ENCODE results near the gene POC1A. TPM values are rescaled to one million over a fixed set of nuclear protein-coding genes. Genes with fewer than 3 reads are reported as not detected.

The POC1A gene
- total and polyA plus RNA-seq, 10 of the 15 experiments (the other 5 are each of a cell fraction or from before 2014, with no cell fraction given) = 8.5 to 49.8 (median 23.5) TPM

DNA sequence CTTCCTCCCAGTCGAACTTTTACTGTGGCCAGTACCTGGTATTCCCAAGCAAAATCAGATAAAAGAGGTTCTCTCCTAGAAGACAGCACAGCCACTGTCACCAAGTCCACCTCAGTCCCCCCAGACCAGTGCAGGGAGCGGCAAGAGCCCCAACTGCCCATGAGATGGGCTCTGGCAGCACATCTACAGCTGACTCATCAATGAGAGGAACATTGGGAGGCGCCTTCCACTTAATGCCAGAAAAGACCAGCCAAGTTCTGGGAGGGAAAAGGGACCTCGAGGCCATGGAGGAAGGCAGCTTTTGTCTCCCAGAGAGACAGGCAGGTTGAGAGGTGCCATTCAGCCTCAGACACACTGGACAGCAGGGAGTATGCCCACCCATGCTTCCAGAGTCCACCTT is 28.2 kb downstream of the POC1A start:
- Histone ChIP-seq H3K27me3 (replicated peaks in 1 of 2; ENCODE audit: control insufficient read depth in 2 of 2, insufficient read depth in 2 of 2, low read length in 1 of 2) (no peaks in the 10 kb centered on the region), H3K4me3 (no peak overlapping the region), H3K79me2 (ENCODE audit: control insufficient read depth, insufficient read depth, low read length) (no peaks in the 10 kb centered on the region), H3K9ac (ENCODE audit: control insufficient read depth, insufficient read depth, low read length) (no peak overlapping the region), H2AFZ (ENCODE audit: control insufficient read depth, low read depth, low read length) (no peak overlapping the region), H4K20me1 (ENCODE audit: control insufficient read depth, insufficient read depth) (no peaks in the 10 kb centered on the region), H3K4me2 (ENCODE audit: control insufficient read depth, insufficient read depth) (no peak overlapping the region), H3K9me3 (replicated peaks; ENCODE audit: control insufficient read depth, insufficient read depth, low read length) (no peaks in the 10 kb centered on the region), H3K36me3 (ENCODE audit: control insufficient read depth in 2 of 2, insufficient read depth in 2 of 2, low read length in 1 of 2) (peaks cover 8 to 13% of the 10 kb centered on the region in 2 experiments), H3K4me1 (ENCODE audit: control insufficient read depth, insufficient read depth, low read length) (peaks cover 24% of the 10 kb centered on the region), H3K27ac (ENCODE audit: control insufficient read depth, insufficient read depth) (no peak overlapping the region)
- no peak for ATAC-seq
- TF ChIP-seq, protein P1, sequence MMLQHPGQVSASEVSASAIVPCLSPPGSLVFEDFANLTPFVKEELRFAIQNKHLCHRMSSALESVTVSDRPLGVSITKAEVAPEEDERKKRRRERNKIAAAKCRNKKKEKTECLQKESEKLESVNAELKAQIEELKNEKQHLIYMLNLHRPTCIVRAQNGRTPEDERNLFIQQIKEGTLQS (IDR thresholded peaks at IDR 0.05; ENCODE audit: borderline replicate concordance, extremely low read depth, low read depth, low read length) = no peak
- TF ChIP-seq, protein P2, sequence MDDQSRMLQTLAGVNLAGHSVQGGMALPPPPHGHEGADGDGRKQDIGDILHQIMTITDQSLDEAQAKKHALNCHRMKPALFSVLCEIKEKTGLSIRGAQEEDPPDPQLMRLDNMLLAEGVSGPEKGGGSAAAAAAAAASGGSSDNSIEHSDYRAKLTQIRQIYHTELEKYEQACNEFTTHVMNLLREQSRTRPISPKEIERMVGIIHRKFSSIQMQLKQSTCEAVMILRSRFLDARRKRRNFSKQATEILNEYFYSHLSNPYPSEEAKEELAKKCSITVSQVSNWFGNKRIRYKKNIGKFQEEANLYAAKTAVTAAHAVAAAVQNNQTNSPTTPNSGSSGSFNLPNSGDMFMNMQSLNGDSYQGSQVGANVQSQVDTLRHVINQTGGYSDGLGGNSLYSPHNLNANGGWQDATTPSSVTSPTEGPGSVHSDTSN (IDR thresholded peaks at IDR 0.05; ENCODE audit: insufficient replicate concordance, low read depth, low read length) = no peak
- no peak for TF ChIP-seq CREM (IDR thresholded peaks at IDR 0.05; ENCODE audit: low read depth)
- no peak for TF ChIP-seq JUNB (IDR thresholded peaks at IDR 0.05)
- TF ChIP-seq MEF2A (IDR thresholded peaks at IDR 0.05; ENCODE audit: insufficient read depth, low read depth, low read length) = no peak
- TF ChIP-seq SREBF2 (IDR thresholded peaks at IDR 0.05; ENCODE audit: low read length) = no peak
- in situ Hi-C loops (cut with MboI) = no loop called here
- ChIA-PET RAD21 (ENCODE audit: unreplicated experiment) (no interaction called here), SMC1A (ENCODE audit: uncharacterized antibody, unreplicated experiment) (no interaction called here), CTCF (no interaction called here), POLR2A (no interaction called here)
- DNase-seq (ENCODE audit: low read depth, low spot score) = no peak
- no TSS peak for BruUV-seq (replicated peaks)
- no peak for FAIRE-seq
- intact Hi-C loops (cut with micrococcal nuclease; ENCODE audit: unreplicated experiment) = no loop called here
- WGBS (ENCODE audit: insufficient coverage, insufficient replicate concordance, low lambda C conversion rate, missing lambda C conversion rate) = 95% methylated on average over 4 of the region's 4 CpGs

DNA sequence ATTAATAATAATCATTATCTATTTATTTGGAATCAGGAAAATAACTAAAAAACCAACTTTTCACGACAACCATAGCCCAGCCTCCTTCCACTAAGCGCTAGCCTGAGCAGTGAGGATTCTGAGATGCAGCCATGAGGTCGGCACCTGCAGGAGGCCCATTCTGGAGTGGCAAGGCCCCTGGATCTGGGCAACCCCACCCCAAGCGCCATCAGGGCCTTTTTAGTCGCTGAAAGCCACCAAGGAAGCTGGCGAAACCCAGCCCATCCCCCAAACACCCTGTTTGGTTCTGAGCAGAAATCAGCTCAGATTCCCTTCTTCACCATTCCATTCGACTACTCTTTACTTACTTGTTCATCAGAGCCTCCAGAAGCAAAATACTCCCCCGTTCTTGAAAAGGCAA is 29.5 kb downstream of the POC1A start:
- TF ChIP-seq RELA (IDR thresholded peaks at IDR 0.05; ENCODE audit: borderline replicate concordance, partially characterized antibody) = no peak
- TF ChIP-seq, protein P3, sequence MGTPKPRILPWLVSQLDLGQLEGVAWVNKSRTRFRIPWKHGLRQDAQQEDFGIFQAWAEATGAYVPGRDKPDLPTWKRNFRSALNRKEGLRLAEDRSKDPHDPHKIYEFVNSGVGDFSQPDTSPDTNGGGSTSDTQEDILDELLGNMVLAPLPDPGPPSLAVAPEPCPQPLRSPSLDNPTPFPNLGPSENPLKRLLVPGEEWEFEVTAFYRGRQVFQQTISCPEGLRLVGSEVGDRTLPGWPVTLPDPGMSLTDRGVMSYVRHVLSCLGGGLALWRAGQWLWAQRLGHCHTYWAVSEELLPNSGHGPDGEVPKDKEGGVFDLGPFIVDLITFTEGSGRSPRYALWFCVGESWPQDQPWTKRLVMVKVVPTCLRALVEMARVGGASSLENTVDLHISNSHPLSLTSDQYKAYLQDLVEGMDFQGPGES (IDR thresholded peaks at IDR 0.05) = no peak
- TF ChIP-seq KAT2A (conservative IDR thresholded peaks at IDR 0.05; ENCODE audit: control insufficient read depth, low read depth, low read length) = no peak
- H3K27ac ChIP-seq (ENCODE audit: control insufficient read depth, insufficient read depth) = no peak overlapping the region
- intact Hi-C loops (cut with micrococcal nuclease; ENCODE audit: unreplicated experiment) (no loop called here), in situ Hi-C loops (cut with MboI) (no loop called here)
- H3K36me3 ChIP-seq (ENCODE audit: control insufficient read depth in 2 of 2, insufficient read depth in 2 of 2, low read length in 1 of 2) = peaks cover 8 to 16% of the 10 kb centered on the region in 2 experiments
- FAIRE-seq (no peak), ATAC-seq (no peak), DNase-seq (ENCODE audit: low read depth, low spot score) (no peak)
- ChIA-PET POLR2A (no interaction called here), CTCF (interaction anchor here (2.4 to 8.2 kb wide), 3 partner anchors 12 to 122 kb away, joined by 9 to 200 read pairs (median 181); partner anchors contain the start of gene DUSP7), RAD21 (ENCODE audit: unreplicated experiment) (interaction anchor here (7.2 kb wide), 1 partner anchor 72 kb away, joined by 102 read pairs; no protein-coding TSS in a partner anchor), SMC1A (ENCODE audit: uncharacterized antibody, unreplicated experiment) (interaction anchor here (1.6 to 6.1 kb wide), 2 partner anchors 10 to 122 kb away, joined by 4 to 81 read pairs; no protein-coding TSS in a partner anchor)
- H3K9me3 ChIP-seq (replicated peaks; ENCODE audit: control insufficient read depth, insufficient read depth, low read length) = no peaks in the 10 kb centered on the region
- no peaks in the 10 kb centered on the region for H4K20me1 ChIP-seq (ENCODE audit: control insufficient read depth, insufficient read depth)
- no peak overlapping the region for H3K4me3 ChIP-seq
- no peaks in the 10 kb centered on the region for H3K79me2 ChIP-seq (ENCODE audit: control insufficient read depth, insufficient read depth, low read length)
- H3K27me3 ChIP-seq (replicated peaks in 1 of 2; ENCODE audit: control insufficient read depth in 2 of 2, insufficient read depth in 2 of 2, low read length in 1 of 2) = no peaks in the 10 kb centered on the region
- no TSS peak for BruUV-seq (replicated peaks)
- no peak overlapping the region for H2AFZ ChIP-seq (ENCODE audit: control insufficient read depth, low read depth, low read length)
- peaks cover 32% of the 10 kb centered on the region for H3K4me1 ChIP-seq (ENCODE audit: control insufficient read depth, insufficient read depth, low read length)
- 96% methylated on average over 8 of the region's 8 CpGs for WGBS (ENCODE audit: insufficient coverage, insufficient replicate concordance, low lambda C conversion rate, missing lambda C conversion rate)
- no peak overlapping the region for H3K9ac ChIP-seq (ENCODE audit: control insufficient read depth, insufficient read depth, low read length)
- no peak overlapping the region for H3K4me2 ChIP-seq (ENCODE audit: control insufficient read depth, insufficient read depth)

All from GM12878 (cell line).